CD4-positive, alpha-beta memory T cell (primary cell): ENCODE data around the gene SRGAP1. TPM values are rescaled to one million over a fixed set of nuclear protein-coding genes. Genes with fewer than 3 reads are reported as not detected.

ENCODE experiments used
- CTCF ChIA-PET: fragments of 350-600 bp; sonication (Branson Sonifier 250); formaldehyde crosslinking; loops from one replicate; lab custom pipeline; 2021; ENCODE audit warnings: inconsistent platforms; ENCODE audit not compliant: partially characterized antibody; lab: Charles Lee
- POLR2A ChIA-PET: fragments of 350-600 bp; sonication (Branson Sonifier 250); formaldehyde crosslinking; loops from one replicate; lab custom pipeline; 2021; ENCODE audit not compliant: partially characterized antibody; lab: Charles Lee
- DNase-seq, 5 donors: peaks; one replicate each; pipeline versions ENCODE4 v3.0.0 to v3.0.0-alpha.2; 2020 to 2022; ENCODE audit warnings: mixed read lengths in 1 of 5
- H3K27ac ChIP-seq: one replicate; pipeline ENCODE4 v1.7.0; 2013; ENCODE audit warnings: low read depth, low read length
- H3K27me3 ChIP-seq: 2 replicates; pipeline ENCODE4 v1.7.0; 2013; ENCODE audit warnings: mild to moderate bottlenecking, low read length, moderate library complexity; ENCODE audit not compliant: insufficient read depth
- H3K36me3 ChIP-seq: 2 replicates; pipeline ENCODE4 v1.7.0; 2013; ENCODE audit warnings: mild to moderate bottlenecking, low read length, moderate library complexity; ENCODE audit not compliant: insufficient read depth
- H3K4me1 ChIP-seq: 2 replicates; pipeline ENCODE4 v1.7.0; 2013; ENCODE audit warnings: mild to moderate bottlenecking, low read length, moderate library complexity; ENCODE audit not compliant: insufficient read depth
- H3K4me3 ChIP-seq, 2 donors: one replicate each; pipeline ENCODE4 v1.7.0; 2013; ENCODE audit warnings: low read length in 2 of 2, mild to moderate bottlenecking in 1 of 2
- H3K9me3 ChIP-seq, 2 donors: one replicate each; pipeline ENCODE4 v1.7.0; 2013; ENCODE audit warnings: low read length in 2 of 2, control low read depth in 1 of 2; ENCODE audit not compliant: control insufficient read depth in 1 of 2
- H3K27ac Mint-ChIP-seq, 7 donors: one replicate each; pipeline ENCODE4 v1.8.0; 2020 to 2021; ENCODE audit warnings: mixed read lengths in 7 of 7, mild to moderate bottlenecking in 6 of 7, inconsistent platforms in 3 of 7, moderate library complexity in 3 of 7
- H3K27me3 Mint-ChIP-seq, 2 donors: one replicate each; pipeline ENCODE4 v1.8.0; 2020 to 2021; ENCODE audit warnings: mixed read lengths in 2 of 2
- H3K36me3 Mint-ChIP-seq, 2 donors: one replicate each; pipeline ENCODE4 v1.8.0; 2020 to 2021; ENCODE audit warnings: mixed read lengths in 2 of 2, inconsistent platforms in 1 of 2, mild to moderate bottlenecking in 1 of 2
- H3K4me1 Mint-ChIP-seq, 4 donors: one replicate each; pipeline ENCODE4 v1.8.0; 2020 to 2021; ENCODE audit warnings: mixed read lengths in 4 of 4, mild to moderate bottlenecking in 1 of 4
- H3K4me3 Mint-ChIP-seq, 8 donors: one replicate each; pipeline ENCODE4 v1.8.0; 2020 to 2021; ENCODE audit warnings: mixed read lengths in 8 of 8, mild to moderate bottlenecking in 7 of 8, moderate library complexity in 6 of 8, inconsistent platforms in 3 of 8
- H3K9me3 Mint-ChIP-seq, 8 donors: one replicate each; pipeline ENCODE4 v1.8.0; 2020 to 2021; ENCODE audit warnings: mixed read lengths in 8 of 8, mild to moderate bottlenecking in 5 of 8, inconsistent platforms in 3 of 8, moderate library complexity in 1 of 8
- intact Hi-C: fragments of 100-400 bp; cut with micrococcal nuclease; formaldehyde crosslinking; loops from one replicate; pipeline ENCODE4 v1.15.1; 2023
- polyA plus RNA-seq, 2 donors: library from polyadenylated mRNA; unstranded; fragments of 300-500 nt; fragmentation: Illumina TruSeq; gene quantifications; one replicate each; pipeline ENCODE4 v1.2.3, GENCODE V29; 2021
- total RNA-seq, 2 experiments: library from RNA; stranded (reverse); gene quantifications; one replicate each; pipeline ENCODE4 v1.2.3, GENCODE V29; 2021

Gene SRGAP1
- total and polyA plus RNA-seq, 4 experiments from 2014 or later, result 0.03 to 0.09 TPM; not detected in 2

DNA sequence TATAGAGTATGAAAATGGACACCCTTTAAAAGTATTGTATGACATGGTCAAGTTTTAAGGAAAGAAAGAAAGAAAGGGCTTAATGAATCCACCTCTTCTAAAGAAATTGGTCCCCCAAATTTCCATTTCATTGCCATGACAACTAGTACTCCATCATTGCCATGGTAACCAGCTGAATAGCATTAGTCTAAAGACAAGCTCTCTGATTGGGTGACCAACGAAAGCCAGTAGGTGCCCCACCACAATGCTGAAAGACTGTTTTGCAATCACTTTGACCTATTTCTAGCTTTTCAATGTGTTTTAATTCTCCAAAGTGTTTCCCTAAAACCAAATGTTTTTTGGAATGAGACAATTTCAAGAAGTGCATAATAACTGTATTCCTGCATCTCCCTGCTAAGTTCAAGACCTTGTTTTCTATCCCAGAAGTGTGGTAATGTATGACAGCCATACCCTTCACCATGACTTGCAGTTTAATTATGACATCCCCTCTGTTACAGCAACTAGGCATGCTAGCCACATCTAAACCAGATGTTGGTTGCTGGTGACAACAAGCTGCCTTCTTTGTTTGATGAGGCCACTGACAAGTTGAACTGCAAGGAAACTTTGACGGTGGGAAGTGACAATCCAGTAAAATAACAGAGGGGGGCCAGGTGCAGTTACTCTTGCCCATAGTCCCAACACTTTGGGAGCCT lies 330.9 kb downstream of the SRGAP1 start:
- no peak overlapping the region for H3K4me3 Mint-ChIP-seq
- no peaks in the 10 kb centered on the region for H3K36me3 Mint-ChIP-seq
- POLR2A ChIA-PET, result no interaction called here
- H3K36me3 ChIP-seq, result no peaks in the 10 kb centered on the region
- H3K4me1 Mint-ChIP-seq, result no peaks in the 10 kb centered on the region
- no peaks in the 10 kb centered on the region for H3K4me1 ChIP-seq
- H3K27ac ChIP-seq, result no peak overlapping the region
- CTCF ChIA-PET, result no interaction called here
- no peaks in the 10 kb centered on the region for H3K27me3 ChIP-seq
- DNase-seq, result no peak
- H3K4me3 ChIP-seq, result no peak overlapping the region
- no peaks in the 10 kb centered on the region for H3K9me3 Mint-ChIP-seq
- no peak overlapping the region for H3K27ac Mint-ChIP-seq
- intact Hi-C loops, result no loop called here
- H3K9me3 ChIP-seq, result no peaks in the 10 kb centered on the region
- H3K27me3 Mint-ChIP-seq, result no peaks in the 10 kb centered on the region

DNA sequence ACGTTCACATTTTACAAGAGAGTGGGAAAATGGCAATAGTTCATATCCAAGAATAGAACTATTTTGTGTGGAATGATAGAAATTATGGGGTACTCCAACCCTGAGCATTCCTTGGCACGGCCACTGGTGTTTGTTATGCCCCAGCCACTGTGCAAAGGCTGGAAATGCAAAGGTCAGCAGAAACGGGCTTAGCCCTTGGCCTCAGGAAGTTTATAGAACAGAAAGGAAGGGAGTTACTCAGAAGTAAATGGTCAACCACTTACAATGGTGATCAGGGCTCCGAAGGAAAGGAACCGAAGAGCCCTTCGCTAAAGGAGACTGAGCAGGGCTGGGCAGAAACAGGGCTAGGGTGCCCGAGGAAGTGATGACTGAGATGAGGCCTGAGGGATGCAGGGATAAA lies 332.5 kb downstream of the SRGAP1 start:
- Mint-ChIP-seq H3K9me3 (no peaks in the 10 kb centered on the region), H3K4me1 (no peaks in the 10 kb centered on the region), H3K4me3 (no peak overlapping the region), H3K27ac (no peak overlapping the region), H3K36me3 (no peaks in the 10 kb centered on the region), H3K27me3 (no peaks in the 10 kb centered on the region)
- no peaks in the 10 kb centered on the region for H3K27me3 ChIP-seq
- H3K4me3 ChIP-seq, result no peak overlapping the region
- POLR2A ChIA-PET, result no interaction called here
- DNase-seq, result no peak
- H3K4me1 ChIP-seq, result no peaks in the 10 kb centered on the region
- no peak overlapping the region for H3K27ac ChIP-seq
- intact Hi-C loops, result no loop called here
- H3K36me3 ChIP-seq, result no peaks in the 10 kb centered on the region
- CTCF ChIA-PET, result no interaction called here
- no peaks in the 10 kb centered on the region for H3K9me3 ChIP-seq

DNA sequence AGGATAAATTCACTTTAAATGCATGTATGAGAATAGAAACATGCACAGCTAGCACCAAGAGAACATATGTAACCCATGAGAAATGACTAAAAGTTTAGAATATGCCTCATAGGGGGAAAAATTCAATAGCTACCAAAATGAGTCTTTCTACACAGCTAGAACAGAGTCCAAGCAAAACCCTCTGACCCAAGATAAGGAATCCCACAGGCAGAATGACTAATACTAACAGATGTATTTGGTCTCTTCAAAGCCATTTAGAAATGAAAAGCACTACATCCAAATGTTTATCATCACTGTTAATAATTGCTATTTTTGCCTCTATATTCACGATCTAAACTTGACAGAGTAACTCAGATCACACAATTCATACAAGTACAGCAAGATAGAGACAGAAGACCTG lies 333.6 kb downstream of the SRGAP1 start:
- CTCF ChIA-PET, result no interaction called here
- Mint-ChIP-seq H3K36me3 (no peaks in the 10 kb centered on the region), H3K9me3 (peaks cover 0 to 3% (median 0%) of the 10 kb centered on the region in 8 donors), H3K4me3 (no peak overlapping the region), H3K27ac (no peak overlapping the region), H3K4me1 (no peaks in the 10 kb centered on the region), H3K27me3 (no peaks in the 10 kb centered on the region)
- no peaks in the 10 kb centered on the region for H3K9me3 ChIP-seq
- no peaks in the 10 kb centered on the region for H3K36me3 ChIP-seq
- no peak overlapping the region for H3K27ac ChIP-seq
- no peak overlapping the region for H3K4me3 ChIP-seq
- no peak for DNase-seq
- POLR2A ChIA-PET, result no interaction called here
- no peaks in the 10 kb centered on the region for H3K27me3 ChIP-seq
- no peaks in the 10 kb centered on the region for H3K4me1 ChIP-seq
- intact Hi-C loops, result no loop called here

DNA sequence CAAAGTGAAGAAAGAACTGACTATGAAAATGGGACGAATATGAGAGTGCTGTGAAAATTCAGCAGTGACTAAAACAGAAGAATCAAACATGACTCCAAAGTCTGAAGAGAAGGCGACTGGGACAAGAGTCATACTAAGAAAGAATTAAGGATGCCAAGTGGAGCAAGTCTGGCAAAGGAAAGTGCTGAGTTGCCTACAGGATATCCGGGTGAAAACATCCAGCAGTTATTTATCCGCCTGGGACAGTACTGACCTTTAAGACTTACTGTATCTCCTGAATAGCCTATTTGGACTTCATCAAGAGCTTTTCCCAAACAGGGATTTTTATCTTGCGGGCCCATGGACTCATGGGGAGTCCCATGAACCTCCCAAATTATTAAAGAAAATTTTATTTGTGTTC lies 336.5 kb downstream of the SRGAP1 start:
- Histone ChIP-seq H3K4me1 (no peaks in the 10 kb centered on the region), H3K36me3 (no peaks in the 10 kb centered on the region), H3K27ac (no peak overlapping the region), H3K9me3 (no peaks in the 10 kb centered on the region), H3K4me3 (no peak overlapping the region), H3K27me3 (no peaks in the 10 kb centered on the region)
- no peak overlapping the region for H3K27ac Mint-ChIP-seq
- peaks cover 5 to 13% of the 10 kb centered on the region in 2 donors for H3K36me3 Mint-ChIP-seq
- intact Hi-C loops, result no loop called here
- peaks cover 0 to 3% (median 0%) of the 10 kb centered on the region in 8 donors for H3K9me3 Mint-ChIP-seq
- DNase-seq, result no peak
- CTCF ChIA-PET, result no interaction called here
- peak overlapping the region in 1 of 8 donors; percentile 31 for H3K4me3 Mint-ChIP-seq
- no peaks in the 10 kb centered on the region for H3K4me1 Mint-ChIP-seq
- no peaks in the 10 kb centered on the region for H3K27me3 Mint-ChIP-seq
- POLR2A ChIA-PET, result no interaction called here

DNA sequence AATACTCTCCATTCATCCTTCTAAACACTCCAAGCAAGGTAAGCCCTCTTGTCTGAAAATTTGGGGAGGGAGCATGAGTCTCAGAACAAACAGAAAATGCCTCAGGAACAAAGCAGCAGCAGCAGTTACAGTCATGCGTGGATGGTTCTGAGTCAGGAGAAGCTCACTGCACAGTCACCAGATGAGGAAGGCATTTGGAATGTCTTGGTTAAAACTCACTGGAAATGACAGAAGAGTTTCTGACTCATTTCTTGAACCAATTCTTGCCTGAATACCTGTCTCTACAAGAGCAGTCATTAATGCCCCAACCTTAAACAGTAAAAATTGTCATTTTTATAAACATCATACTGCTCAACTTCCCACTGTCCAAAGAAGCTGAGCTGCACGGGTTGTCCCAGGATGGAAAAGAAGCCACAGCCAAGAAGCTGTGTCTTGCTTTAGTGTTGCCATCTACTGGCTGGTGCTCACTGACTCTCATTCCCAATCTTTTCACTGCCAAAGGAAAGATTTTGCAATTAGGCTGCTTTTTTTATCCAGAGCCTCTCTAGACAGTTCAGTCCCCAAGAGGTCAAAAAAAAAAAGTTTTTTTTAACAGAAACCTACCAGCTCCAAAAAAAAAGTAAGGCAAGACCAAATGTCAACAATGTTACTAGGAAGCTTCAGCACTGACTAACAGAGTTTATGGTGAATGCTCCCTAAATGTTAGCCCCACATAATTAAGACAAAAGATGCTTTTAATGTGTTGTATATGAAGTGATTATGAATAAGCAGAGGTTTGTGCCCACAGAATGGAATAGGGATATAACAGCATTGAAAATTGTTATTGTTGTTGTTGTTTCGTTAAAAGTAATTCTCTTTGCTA lies 337.2 kb downstream of the SRGAP1 start:
- H3K9me3 Mint-ChIP-seq, result peaks cover 0 to 3% (median 0%) of the 10 kb centered on the region in 8 donors
- H3K4me3 Mint-ChIP-seq, result no peak overlapping the region
- DNase-seq, result no peak
- no peak overlapping the region for H3K27ac Mint-ChIP-seq
- H3K4me3 ChIP-seq, result no peak overlapping the region
- POLR2A ChIA-PET, result no interaction called here
- H3K27me3 Mint-ChIP-seq, result no peaks in the 10 kb centered on the region
- no peaks in the 10 kb centered on the region for H3K27me3 ChIP-seq
- CTCF ChIA-PET, result interaction anchor here (1.1 kb wide), 1 partner anchor 207 kb away, joined by 3 read pairs; no protein-coding TSS in a partner anchor
- no peak overlapping the region for H3K27ac ChIP-seq
- no peaks in the 10 kb centered on the region for H3K4me1 ChIP-seq
- H3K36me3 Mint-ChIP-seq, result peaks cover 5 to 13% of the 10 kb centered on the region in 2 donors
- H3K9me3 ChIP-seq, result no peaks in the 10 kb centered on the region
- intact Hi-C loops, result no loop called here
- no peaks in the 10 kb centered on the region for H3K4me1 Mint-ChIP-seq
- no peaks in the 10 kb centered on the region for H3K36me3 ChIP-seq

DNA sequence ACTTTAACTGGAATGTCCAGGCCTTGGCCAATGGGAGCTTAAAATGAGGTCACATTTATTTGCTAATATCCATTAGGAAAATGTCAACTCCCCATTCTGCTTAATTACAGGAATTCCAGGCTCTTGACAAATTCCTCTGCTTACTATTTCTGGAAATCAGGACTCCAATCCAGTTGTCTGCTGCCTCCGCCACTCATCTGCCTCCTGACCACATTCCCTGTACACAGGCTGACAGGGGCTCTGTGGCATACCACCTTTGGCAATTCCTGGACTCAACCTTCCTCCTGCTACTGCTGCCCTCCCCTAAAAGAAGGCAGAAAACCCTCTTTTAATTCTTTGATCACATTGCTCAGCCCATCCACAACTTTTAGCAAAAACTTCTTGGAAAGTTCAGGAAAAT lies 339.7 kb downstream of the SRGAP1 start:
- DNase-seq, result no peak
- Histone ChIP-seq H3K36me3 (no peaks in the 10 kb centered on the region), H3K27ac (no peak overlapping the region), H3K9me3 (no peaks in the 10 kb centered on the region), H3K27me3 (no peaks in the 10 kb centered on the region), H3K4me3 (no peak overlapping the region), H3K4me1 (no peaks in the 10 kb centered on the region)
- Mint-ChIP-seq H3K9me3 (peaks cover 0 to 3% (median 0%) of the 10 kb centered on the region in 8 donors), H3K27ac (no peak overlapping the region), H3K4me3 (no peak overlapping the region), H3K27me3 (no peaks in the 10 kb centered on the region), H3K4me1 (no peaks in the 10 kb centered on the region), H3K36me3 (peaks cover 7 to 20% of the 10 kb centered on the region in 2 donors)
- ChIA-PET CTCF (no interaction called here), POLR2A (interaction anchor here (0.9 kb wide), 1 partner anchor 141 kb away, joined by 3 read pairs; no protein-coding TSS in a partner anchor)
- intact Hi-C loops, result no loop called here

DNA sequence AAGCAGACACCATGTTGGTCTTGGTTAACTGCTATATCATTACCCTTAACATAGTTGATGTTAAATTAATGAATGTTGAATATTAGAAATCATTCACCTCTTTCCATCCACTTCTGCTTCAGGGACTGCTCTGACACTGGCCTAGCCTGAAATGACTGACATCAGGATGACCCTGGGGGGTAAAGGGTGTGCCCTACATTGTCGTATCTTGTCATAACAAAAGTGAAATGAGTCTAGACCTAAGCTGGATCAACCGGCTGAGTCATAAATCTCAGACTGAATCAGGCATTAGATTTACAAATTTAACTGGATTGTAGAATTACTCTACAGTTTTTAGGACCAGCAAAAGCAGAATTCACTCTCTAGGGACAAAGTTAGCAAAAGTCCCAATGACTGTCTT lies 342.3 kb downstream of the SRGAP1 start:
- Mint-ChIP-seq H3K4me3 (no peak overlapping the region), H3K27me3 (no peaks in the 10 kb centered on the region), H3K36me3 (peaks cover 12 to 20% of the 10 kb centered on the region in 2 donors), H3K27ac (peak overlapping the region in 1 of 7 donors; percentile 12), H3K9me3 (peaks cover 0 to 3% (median 0%) of the 10 kb centered on the region in 8 donors), H3K4me1 (no peaks in the 10 kb centered on the region)
- H3K36me3 ChIP-seq, result no peaks in the 10 kb centered on the region
- no peak for DNase-seq
- intact Hi-C loops, result no loop called here
- CTCF ChIA-PET, result no interaction called here
- POLR2A ChIA-PET, result no interaction called here
- no peak overlapping the region for H3K4me3 ChIP-seq
- H3K27me3 ChIP-seq, result no peaks in the 10 kb centered on the region
- H3K9me3 ChIP-seq, result no peaks in the 10 kb centered on the region
- H3K4me1 ChIP-seq, result no peaks in the 10 kb centered on the region
- H3K27ac ChIP-seq, result no peak overlapping the region
